Measurements from ENCODE around the gene OCRL.

OCRL gene

DNA sequence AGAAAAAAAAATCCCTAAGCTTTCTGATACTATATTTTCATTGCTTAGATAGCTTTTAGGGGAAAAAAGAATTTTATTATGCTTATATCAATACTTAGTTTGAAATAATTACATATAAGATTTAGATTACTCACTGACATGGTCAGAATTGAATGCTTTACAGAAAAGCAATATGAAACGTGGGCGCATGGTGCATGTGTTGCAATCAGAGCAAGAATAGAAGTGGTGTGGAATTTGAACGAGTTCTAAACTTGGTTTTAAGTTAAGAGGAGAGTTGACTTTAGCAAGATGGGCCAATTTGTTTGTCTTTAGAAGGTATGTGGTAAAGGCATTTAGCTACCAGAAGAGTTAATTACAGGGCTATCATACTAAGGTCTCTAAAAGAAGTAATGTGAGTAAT, 21.4 kb downstream of the OCRL start:
- no peak for TF ChIP-seq POLR2AphosphoS5 (IDR thresholded peaks at IDR 0.05; ENCODE audit: low read depth, low read length)
- no peak for TF ChIP-seq TAF1 (IDR thresholded peaks at IDR 0.05; ENCODE audit: borderline replicate concordance, insufficient read depth, low read length)
- no peak for TF ChIP-seq SIN3A (IDR thresholded peaks at IDR 0.05; ENCODE audit: borderline replicate concordance, insufficient read depth, low read length)
- no peak for TF ChIP-seq FOXP2 (optimal IDR thresholded peaks at IDR 0.05; ENCODE audit: borderline replicate concordance, extremely low read depth, extremely low read length, insufficient read depth)
- TF ChIP-seq, protein P1, sequence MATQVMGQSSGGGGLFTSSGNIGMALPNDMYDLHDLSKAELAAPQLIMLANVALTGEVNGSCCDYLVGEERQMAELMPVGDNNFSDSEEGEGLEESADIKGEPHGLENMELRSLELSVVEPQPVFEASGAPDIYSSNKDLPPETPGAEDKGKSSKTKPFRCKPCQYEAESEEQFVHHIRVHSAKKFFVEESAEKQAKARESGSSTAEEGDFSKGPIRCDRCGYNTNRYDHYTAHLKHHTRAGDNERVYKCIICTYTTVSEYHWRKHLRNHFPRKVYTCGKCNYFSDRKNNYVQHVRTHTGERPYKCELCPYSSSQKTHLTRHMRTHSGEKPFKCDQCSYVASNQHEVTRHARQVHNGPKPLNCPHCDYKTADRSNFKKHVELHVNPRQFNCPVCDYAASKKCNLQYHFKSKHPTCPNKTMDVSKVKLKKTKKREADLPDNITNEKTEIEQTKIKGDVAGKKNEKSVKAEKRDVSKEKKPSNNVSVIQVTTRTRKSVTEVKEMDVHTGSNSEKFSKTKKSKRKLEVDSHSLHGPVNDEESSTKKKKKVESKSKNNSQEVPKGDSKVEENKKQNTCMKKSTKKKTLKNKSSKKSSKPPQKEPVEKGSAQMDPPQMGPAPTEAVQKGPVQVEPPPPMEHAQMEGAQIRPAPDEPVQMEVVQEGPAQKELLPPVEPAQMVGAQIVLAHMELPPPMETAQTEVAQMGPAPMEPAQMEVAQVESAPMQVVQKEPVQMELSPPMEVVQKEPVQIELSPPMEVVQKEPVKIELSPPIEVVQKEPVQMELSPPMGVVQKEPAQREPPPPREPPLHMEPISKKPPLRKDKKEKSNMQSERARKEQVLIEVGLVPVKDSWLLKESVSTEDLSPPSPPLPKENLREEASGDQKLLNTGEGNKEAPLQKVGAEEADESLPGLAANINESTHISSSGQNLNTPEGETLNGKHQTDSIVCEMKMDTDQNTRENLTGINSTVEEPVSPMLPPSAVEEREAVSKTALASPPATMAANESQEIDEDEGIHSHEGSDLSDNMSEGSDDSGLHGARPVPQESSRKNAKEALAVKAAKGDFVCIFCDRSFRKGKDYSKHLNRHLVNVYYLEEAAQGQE (IDR thresholded peaks at IDR 0.05; ENCODE audit: insufficient read depth in 1 of 2, low read depth in 2 of 2, low read length in 2 of 2), result no peak

DNA sequence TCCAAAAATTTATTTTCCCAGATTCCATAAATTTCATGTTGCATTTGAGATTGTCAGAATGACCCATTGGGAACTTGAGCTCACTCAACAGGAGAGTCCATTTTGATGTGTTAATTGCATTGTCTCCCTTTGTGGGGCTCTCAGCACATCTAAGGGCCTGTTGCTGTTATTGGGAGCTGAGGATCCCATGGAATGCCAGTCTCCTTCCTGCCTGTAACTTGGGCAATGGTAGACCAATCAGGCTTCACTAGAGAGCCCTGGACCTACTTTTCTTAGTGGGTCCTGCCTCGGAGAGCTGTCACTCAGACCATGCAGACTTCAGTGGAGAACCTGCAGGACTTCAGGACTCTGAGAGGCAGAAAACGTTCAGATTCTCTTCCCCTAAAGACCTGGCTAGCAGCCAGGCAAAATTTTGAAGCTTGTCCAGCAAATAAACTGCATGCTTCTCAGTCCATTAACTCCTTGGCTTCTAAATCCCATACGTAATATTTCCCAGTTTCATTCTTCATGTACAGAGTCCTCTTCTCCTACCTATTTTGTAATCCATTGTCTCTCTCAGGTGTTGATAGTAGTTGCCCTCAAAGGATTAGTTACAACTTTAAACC, 25.1 kb downstream of the OCRL start:
- no peak for TF ChIP-seq POLR2AphosphoS5 (IDR thresholded peaks at IDR 0.05; ENCODE audit: low read depth, low read length)
- TF ChIP-seq SIN3A (IDR thresholded peaks at IDR 0.05; ENCODE audit: borderline replicate concordance, insufficient read depth, low read length), result no peak
- no peak for TF ChIP-seq TAF1 (IDR thresholded peaks at IDR 0.05; ENCODE audit: borderline replicate concordance, insufficient read depth, low read length)
- no peak for TF ChIP-seq FOXP2 (optimal IDR thresholded peaks at IDR 0.05; ENCODE audit: borderline replicate concordance, extremely low read depth, extremely low read length, insufficient read depth)
- TF ChIP-seq, protein P1 (IDR thresholded peaks at IDR 0.05; ENCODE audit: insufficient read depth in 1 of 2, low read depth in 2 of 2, low read length in 2 of 2), result no peak

DNA sequence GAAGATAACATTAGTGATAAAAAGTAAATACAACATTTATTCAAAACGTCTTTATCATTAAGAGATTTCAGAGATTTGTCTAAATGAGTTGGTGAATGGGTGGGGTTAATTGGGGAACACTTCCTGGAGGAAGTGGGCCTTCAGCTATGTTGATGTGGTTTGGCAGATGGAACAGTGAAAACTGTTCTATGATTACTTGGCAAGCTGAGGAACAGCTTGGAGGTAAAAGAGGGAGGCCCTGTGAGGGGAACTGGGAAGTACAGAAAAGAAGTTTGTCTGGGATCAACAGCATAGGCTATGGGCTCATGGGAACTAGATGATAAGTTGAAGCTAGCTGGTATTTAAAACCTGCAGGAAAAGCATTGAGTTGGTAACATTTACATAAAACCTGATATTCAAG, 26.0 kb downstream of the OCRL start:
- no peak for TF ChIP-seq TAF1 (IDR thresholded peaks at IDR 0.05; ENCODE audit: borderline replicate concordance, insufficient read depth, low read length)
- TF ChIP-seq, protein P1 (IDR thresholded peaks at IDR 0.05; ENCODE audit: insufficient read depth in 1 of 2, low read depth in 2 of 2, low read length in 2 of 2), result no peak
- TF ChIP-seq SIN3A (IDR thresholded peaks at IDR 0.05; ENCODE audit: borderline replicate concordance, insufficient read depth, low read length), result no peak
- no peak for TF ChIP-seq POLR2AphosphoS5 (IDR thresholded peaks at IDR 0.05; ENCODE audit: low read depth, low read length)
- no peak for TF ChIP-seq FOXP2 (optimal IDR thresholded peaks at IDR 0.05; ENCODE audit: borderline replicate concordance, extremely low read depth, extremely low read length, insufficient read depth)

DNA sequence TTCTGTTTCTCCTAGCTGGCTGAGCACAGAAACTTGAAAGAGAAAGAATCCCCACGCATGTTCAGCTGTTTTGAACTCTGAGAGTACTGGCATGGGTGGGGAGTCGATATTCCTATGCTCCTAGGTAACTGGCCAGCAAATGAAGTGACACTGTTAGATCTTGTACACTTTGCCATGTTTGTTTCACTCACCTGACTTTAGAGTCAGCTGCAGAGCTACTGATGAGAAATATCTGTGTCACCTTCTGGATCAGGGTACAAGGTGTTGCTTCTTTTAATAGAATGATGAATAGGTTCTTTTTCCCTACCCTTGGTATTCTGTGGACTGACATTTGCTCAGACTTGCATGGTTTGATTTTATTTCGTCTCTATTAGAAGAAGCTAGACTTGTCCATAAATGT, 28.3 kb downstream of the OCRL start:
- TF ChIP-seq, protein P1 (IDR thresholded peaks at IDR 0.05; ENCODE audit: insufficient read depth in 1 of 2, low read depth in 2 of 2, low read length in 2 of 2), result no peak
- TF ChIP-seq TAF1 (IDR thresholded peaks at IDR 0.05; ENCODE audit: borderline replicate concordance, insufficient read depth, low read length) (no peak), FOXP2 (optimal IDR thresholded peaks at IDR 0.05; ENCODE audit: borderline replicate concordance, extremely low read depth, extremely low read length, insufficient read depth) (no peak), SIN3A (IDR thresholded peaks at IDR 0.05; ENCODE audit: borderline replicate concordance, insufficient read depth, low read length) (no peak), POLR2AphosphoS5 (IDR thresholded peaks at IDR 0.05; ENCODE audit: low read depth, low read length) (no peak)
